Limb (tissue), 2 donors: Measurements from ENCODE around the gene DMAC1.

Experiments used
- DNase-seq, 2 donors: peaks; one replicate each; pipeline ENCODE4 v3.0.0-alpha.2; 2016; ENCODE audit errors: extremely low spot score in 2 of 2

Gene DMAC1

GRCh38 chr9:7783635-7784063, 15.9 kb downstream of the DMAC1 start:
- DNase-seq: no peak

GRCh38 chr9:7782400-7783120, 17.0 kb downstream of the DMAC1 start:
- DNase-seq: no peak

DNA sequence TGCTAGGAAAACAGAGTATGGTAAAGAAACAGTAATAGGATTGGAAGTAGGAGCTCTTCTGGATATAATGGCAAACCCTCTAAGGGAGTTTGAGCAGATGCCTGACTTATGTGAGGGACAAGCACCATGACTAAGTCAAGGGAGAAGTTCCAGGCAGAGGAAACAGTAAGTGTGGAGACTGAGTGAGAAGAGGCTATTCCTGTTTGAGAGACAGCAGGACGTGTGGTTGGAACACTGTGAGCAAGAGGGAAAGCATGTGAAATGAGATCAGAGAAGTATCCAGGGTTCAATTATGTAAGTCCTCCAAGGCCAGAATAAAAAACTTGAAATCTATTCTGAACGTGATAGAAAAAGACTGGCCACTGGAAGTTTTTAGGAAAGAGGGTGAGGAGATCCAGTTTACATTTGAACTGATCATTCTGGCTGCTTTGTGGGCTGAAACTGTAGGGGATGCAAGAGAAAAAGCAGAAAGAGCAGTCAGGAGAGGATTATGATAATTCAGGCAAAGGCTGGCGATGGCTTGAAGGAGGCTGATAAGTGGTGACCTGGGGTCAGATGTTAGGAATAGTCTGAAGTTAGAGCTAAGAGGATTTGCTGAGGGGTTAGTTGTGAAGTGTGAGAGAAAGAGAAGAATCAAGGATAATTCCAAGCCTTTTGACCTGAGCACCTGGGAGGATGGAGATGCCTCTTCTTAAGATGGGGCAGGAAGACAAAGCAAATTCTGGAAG, 19.2 kb downstream of the DMAC1 start:
- DNase-seq: no peak

GRCh38 chr9:7778851-7779600, 20.6 kb downstream of the DMAC1 start:
- no peak for DNase-seq

- no peak for DNase-seq
Measured at GRCh38 chr9:7777771-7778170, 21.8 kb downstream of the DMAC1 start.

- DNase-seq: no peak
Measured at GRCh38 chr9:7770111-7770510, 29.5 kb downstream of the DMAC1 start.

- DNase-seq: no peak
Measured at GRCh38 chr9:7762600-7762999, 37.0 kb downstream of the DMAC1 start.

DNA sequence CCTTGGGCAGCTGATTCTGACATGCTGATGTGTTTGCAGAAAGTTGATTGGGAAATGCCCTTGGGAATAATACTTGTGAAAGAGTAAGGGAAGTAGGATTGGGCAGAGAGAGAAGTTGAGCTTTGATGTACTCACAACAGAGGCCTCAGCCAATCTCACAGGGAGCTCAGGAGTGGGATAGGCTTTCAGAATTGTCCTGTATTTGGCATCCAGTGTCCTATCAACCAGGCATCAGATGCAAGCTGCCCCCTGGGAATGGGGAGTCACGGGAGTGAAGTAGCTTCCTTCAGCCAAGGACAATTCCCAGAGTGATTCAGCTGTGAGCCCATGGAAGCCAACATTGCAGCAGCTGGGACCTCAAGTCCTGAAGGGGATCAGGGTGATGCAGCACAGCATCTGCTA, 39.6 kb downstream of the DMAC1 start:
- DNase-seq: no peak

- DNase-seq: no peak
Measured at GRCh38 chr9:7756088-7756487, 43.5 kb downstream of the DMAC1 start.

- DNase-seq: no peak
Measured at GRCh38 chr9:7752481-7752880, 47.1 kb downstream of the DMAC1 start.
